K562 (cell line): ENCODE data around the gene ADAM15. TPM values are rescaled to one million over a fixed set of nuclear protein-coding genes. Genes with fewer than 3 reads are reported as not detected.

ENCODE experiments used
- ATAC-seq: fragments of 200-7000 bp; cut with Tn5 transposase; 3 replicates; pipeline ENCODE4 v1.9.1; 2020; ENCODE audit warnings: moderate library complexity
- BruUV-seq: library from RNA; stranded (reverse); fragments of 400-500 nt; replicated peaks from 2 replicates; lab custom pipeline; 2021; lab: Mats Ljungman, UMichigan
- CTCF ChIA-PET: fragments of 300-600 bp; formaldehyde crosslinking; extraction: SDS; loops from one replicate; lab custom pipeline; 2021; ENCODE audit warnings: low intra/inter-chr PET ratio; lab: Yijun Ruan, JAX
- POLR2A ChIA-PET: fragments of 300-600, 350-650 bp; sonication (Branson Sonifier 250); formaldehyde crosslinking; extraction: SDS; loops from one replicate; lab custom pipeline; 2021; ENCODE audit warnings: antibody characterized with exemption, inconsistent platforms; lab: Yijun Ruan, JAX
- DNase-seq, 4 experiments: peaks; one replicate each; pipeline versions ENCODE4 v3.0.0 to v3.0.0-alpha.2; 2011 to 2018; ENCODE audit warnings: low spot score in 3 of 4, mixed read lengths in 3 of 4; ENCODE audit errors: extremely low read depth in 1 of 4
- FAIRE-seq: peaks from 2 replicates; lab custom pipeline; 2011; peaks lifted over from hg19 to GRCh38; lab: Jason Lieb, UNC
- H2AFZ ChIP-seq: 2 replicates; pipeline ENCODE4 v1.6.0; 2011; ENCODE audit warnings: low read depth, low read length, control low read depth, inconsistent platforms
- H3K27ac ChIP-seq: fragments of 200-600 bp; 3 replicates; pipeline ENCODE4 v1.8.0; 2011; ENCODE audit warnings: low read depth, mild to moderate bottlenecking, control low read depth, inconsistent platforms, low read length, moderate library complexity, mixed read lengths; ENCODE audit errors: extremely low read depth
- H3K27me3 ChIP-seq, 2 experiments: fragments of 300-600 bp in 1 of 2; 2 replicates in 1 of 2; 3 replicates in 1 of 2; pipeline versions ENCODE4 v1.6.0 to v1.8.0; 2011; ENCODE audit warnings: inconsistent platforms in 2 of 2, low read length in 2 of 2, mild to moderate bottlenecking in 1 of 2, mixed read lengths in 1 of 2, moderate library complexity in 1 of 2; ENCODE audit not compliant: control insufficient read depth in 2 of 2, insufficient read depth in 2 of 2
- H3K36me3 ChIP-seq: fragments of 300-600 bp; 3 replicates; pipeline ENCODE4 v1.8.0; 2011; ENCODE audit warnings: mild to moderate bottlenecking, low read length, inconsistent platforms; ENCODE audit not compliant: control insufficient read depth, insufficient read depth
- H3K4me1 ChIP-seq, 2 experiments: fragments of 200-600 bp in 1 of 2; replicated peaks in 1 of 2; 2 replicates in 1 of 2; 3 replicates in 1 of 2; pipeline versions ENCODE4 v1.5.1 to v1.8.0; 2011; ENCODE audit warnings: inconsistent platforms in 2 of 2, low read length in 2 of 2, mild to moderate bottlenecking in 1 of 2, mixed read lengths in 1 of 2, moderate library complexity in 1 of 2; ENCODE audit not compliant: control insufficient read depth in 2 of 2, insufficient read depth in 2 of 2
- H3K4me2 ChIP-seq: 2 replicates; pipeline ENCODE4 v1.6.1; 2011; ENCODE audit warnings: low read length, control low read depth, inconsistent platforms, mixed read lengths; ENCODE audit not compliant: insufficient read depth
- H3K4me3 ChIP-seq: fragments of 200-600 bp; sonication (generic), shearing (Covaris generic); 2 replicates; pipeline ENCODE4 v1.5.1; 2016; ENCODE audit warnings: control low read depth, inconsistent platforms
- H3K79me2 ChIP-seq: fragments of 200-600 bp; 3 replicates; pipeline ENCODE4 v1.8.0; 2011; ENCODE audit warnings: low read length, inconsistent platforms; ENCODE audit not compliant: control insufficient read depth, insufficient read depth
- H3K9ac ChIP-seq, 2 experiments: 2 replicates each; pipeline versions ENCODE4 v1.6.0 to v1.6.1; 2011; ENCODE audit warnings: low read depth in 2 of 2, low read length in 2 of 2, control low read depth in 1 of 2, inconsistent platforms in 1 of 2, mild to moderate bottlenecking in 1 of 2, mixed read lengths in 1 of 2; ENCODE audit not compliant: insufficient read depth in 1 of 2
- H3K9me1 ChIP-seq: one replicate; pipeline ENCODE4 v1.6.0; 2011; ENCODE audit warnings: inconsistent platforms, mild to moderate bottlenecking, low read length, moderate library complexity; ENCODE audit not compliant: control insufficient read depth, insufficient read depth
- H3K9me3 ChIP-seq: replicated peaks from 2 replicates; pipeline ENCODE4 v1.5.1; 2011; ENCODE audit warnings: low read depth, low read length, inconsistent platforms; ENCODE audit not compliant: control insufficient read depth, insufficient read depth
- H4K20me1 ChIP-seq: replicated peaks from 2 replicates; pipeline ENCODE4 v1.6.1; 2011; ENCODE audit warnings: low read length, inconsistent platforms, mixed read lengths; ENCODE audit not compliant: control insufficient read depth, insufficient read depth
- ATF6 ChIP-seq: sonication (generic); formaldehyde crosslinking; IDR thresholded peaks from 2 replicates; pipeline ENCODE4 v1.4.0; 2020; ENCODE audit warnings: mild to moderate bottlenecking, missing genetic modification reagents
- DIDO1 ChIP-seq: fragments of 450-650 bp; IDR thresholded peaks from 2 replicates; pipeline ENCODE4 v1.6.1; 2016; ENCODE audit warnings: low read depth, missing biosample characterization, missing genetic modification characterization
- FOXO4 ChIP-seq: fragments of 450-650 bp; formaldehyde crosslinking; IDR thresholded peaks from 2 replicates; pipeline ENCODE4 v1.4.0; 2020; ENCODE audit warnings: mild to moderate bottlenecking, moderate library complexity
- MCM5 ChIP-seq: fragments of 450-650 bp; IDR thresholded peaks from 2 replicates; pipeline ENCODE4 v1.6.1; 2016; ENCODE audit warnings: low read depth
- MEF2D ChIP-seq: conservative IDR thresholded peaks from 2 replicates; pipeline ENCODE4 v1.6.1; 2016; ENCODE audit warnings: low read depth, missing genetic modification characterization, missing compliant biosample characterization
- NCOA6 ChIP-seq: fragments of 450-650 bp; IDR thresholded peaks from 2 replicates; pipeline ENCODE4 v1.6.1; 2017; ENCODE audit warnings: mild to moderate bottlenecking
- PHF21A ChIP-seq: fragments of 450-650 bp; IDR thresholded peaks from 2 replicates; pipeline ENCODE4 v1.6.1; 2017; ENCODE audit warnings: low read depth, borderline replicate concordance
- RFX7 ChIP-seq: fragments of 250-450 bp; sonication (Bioruptor Pico); IDR thresholded peaks from 2 replicates; pipeline ENCODE4 v1.5.1; 2021; ENCODE audit warnings: mild to moderate bottlenecking
- SFPQ ChIP-seq: fragments of 200-400 bp; formaldehyde crosslinking; IDR thresholded peaks from 2 replicates; pipeline ENCODE4 v1.6.1; 2017; ENCODE audit warnings: mild to moderate bottlenecking, low read depth, low read length, moderate library complexity
- SMARCA5 ChIP-seq: fragments of 450-650 bp; IDR thresholded peaks from 2 replicates; pipeline ENCODE4 v1.6.1; 2016
- SNIP1 ChIP-seq: fragments of 450-650 bp; IDR thresholded peaks from 2 replicates; pipeline ENCODE4 v1.7.1; 2017; ENCODE audit warnings: low read depth, mild to moderate bottlenecking
- ZBTB9 ChIP-seq: fragments of 450-650 bp; formaldehyde crosslinking; IDR thresholded peaks from 2 replicates; pipeline ENCODE4 v1.4.0; 2020; ENCODE audit warnings: mild to moderate bottlenecking, moderate library complexity
- ZNF282 ChIP-seq: sonication (generic); formaldehyde crosslinking; IDR thresholded peaks from 2 replicates; pipeline ENCODE4 v1.8.1; 2023; ENCODE audit warnings: missing genetic modification reagents
- WGBS: fragments of 100-300 bp; shearing (Covaris generic); methylation state at CpG from one replicate; pipeline ENCODE4 v1.1.6; 2016; ENCODE audit warnings: low coverage, mixed read lengths; ENCODE audit not compliant: insufficient coverage; ENCODE audit errors: missing lambda C conversion rate; 5-methylcytosine and 5-hydroxymethylcytosine counted together
- in situ Hi-C: fragments of 300-500 bp; cut with MboI; formaldehyde crosslinking; loops from 4 replicates; pipeline ENCODE4 v1.15.0; 2018; ENCODE audit warnings: inconsistent platforms, mixed read lengths
- intact Hi-C: fragments of 100-400 bp; cut with micrococcal nuclease; formaldehyde crosslinking; loops from 2 replicates; pipeline ENCODE4 v1.14.2; 2022
- polyA plus RNA-seq, 8 experiments: library from polyadenylated mRNA; depleted of rRNA in 4 of 8; stranded (reverse) in 5 of 8; unstranded in 3 of 8; fragments of >200 nt; fragmentation: Nextera tagmentation in 2 of 8; fragmentation: Illumina TruSeq in 1 of 8; extraction: Ambion mirVana in 2 of 8; extraction: Trizol in 1 of 8; gene quantifications; 2 replicates each; pipeline versions ENCODE4 v1.2.1 to v1.2.3, GENCODE V29; 2011 to 2014; ENCODE audit warnings: inconsistent platforms in 1 of 8, missing spikeins in 1 of 8
- total RNA-seq, 7 experiments: library from RNA; depleted of rRNA in 6 of 7; stranded (reverse); fragments of >200 nt in 6 of 7; fragmentation: Illumina TruSeq in 2 of 7; extraction: Trizol in 2 of 7; gene quantifications; 2 replicates each; pipeline versions ENCODE4 v1.2.1 to v1.2.3, GENCODE V29; 2011 to 2021; ENCODE audit warnings: low replicate concordance in 1 of 7

ADAM15 gene
- total and polyA plus RNA-seq, 9 of the 15 experiments (the other 6 are each of a cell fraction or from before 2014, with no cell fraction given), result 0.69 to 72.3 (median 32.8) TPM

- peak overlapping the region; percentile 61 to 87 for H3K9ac ChIP-seq
- no peaks in the 10 kb centered on the region for H3K27me3 ChIP-seq
- H4K20me1 ChIP-seq, result no peaks in the 10 kb centered on the region
- peak; percentile 93 for ATAC-seq
- H3K9me1 ChIP-seq, result no peaks in the 10 kb centered on the region
- peak overlapping the region; percentile 53 for H3K4me2 ChIP-seq
- in situ Hi-C loops, result no loop called here
- peaks cover 45% of the 10 kb centered on the region; the same call in 2 of the 3 replicates for H3K36me3 ChIP-seq
- H3K79me2 ChIP-seq, result peaks cover 14% of the 10 kb centered on the region
- peak overlapping the region; percentile 29; the same call in 1 of the 2 replicates for H2AFZ ChIP-seq
- BruUV-seq, result no TSS peak
- ChIA-PET POLR2A (interaction anchor here (0.5 to 2.3 kb wide), 16 partner anchors 9 to 174 kb away, joined by 3 to 15 read pairs (median 4); partner anchors contain the start of genes DCST1, DCST2, LENEP and PBXIP1), CTCF (interaction anchor here (0.5 to 2.8 kb wide), 11 partner anchors 17 to 477 kb away, joined by 3 to 28 read pairs (median 4); partner anchors contain the start of genes CKS1B, PBXIP1, PYGO2 and UBE2Q1)
- 6% methylated on average over 18 of the region's 49 CpGs for WGBS
- peaks cover 28 to 57% of the 10 kb centered on the region in 2 experiments for H3K4me1 ChIP-seq
- H3K4me3 ChIP-seq, result peak overlapping the region; percentile 31
- H3K27ac ChIP-seq, result peak overlapping the region; percentile 81
- intact Hi-C loops, result loop anchor here (1.0 to 2.0 kb wide), 2 partner anchors 15 to 56 kb away; partner anchors contain the start of genes PYGO2 and ZBTB7B
- FAIRE-seq, result peak; percentile 84
- no peaks in the 10 kb centered on the region for H3K9me3 ChIP-seq
- DNase-seq, result peak; percentile 90 to 96 (median 91)
- TF ChIP-seq MCM5 (no peak), SMARCA5 (peak; percentile 45; the same call in 1 of the 2 replicates), ZBTB9 (CRISPR knock-in tag) (peak; percentile 72; the same call in 1 of the 2 replicates), ATF6 (CRISPR knock-in tag) (no peak), SFPQ (no peak), ZNF282 (CRISPR knock-in tag) (peak; percentile 85; the same call in 1 of the 2 replicates), RFX7 (CRISPR knock-in tag) (no peak), NCOA6 (no peak), FOXO4 (no peak), PHF21A (peak; percentile 91; the same call in 1 of the 2 replicates), DIDO1 (tag) (no peak), MEF2D (tag) (no peak), SNIP1 (no peak)
These were observed 33.8 kb upstream of the ADAM15 start for GRCh38 chr1:155017041-155017945.
